KMS-11 (cell line): ENCODE results near the gene CYTH4.

Experiments
- H2AFZ ChIP-seq: fragments of 200-600 bp; sonication (generic); 2 replicates; pipeline ENCODE4 v1.6.1; 2016; ENCODE audit warnings: antibody characterized with exemption, mixed run types, low read depth
- H3K27ac ChIP-seq: fragments of 200-600 bp; sonication (generic); 2 replicates; pipeline ENCODE4 v1.6.1; 2016; ENCODE audit warnings: mild to moderate bottlenecking, mixed run types
- H3K27me3 ChIP-seq: fragments of 200-600 bp; sonication (generic); 2 replicates; pipeline ENCODE4 v1.6.1; 2017; ENCODE audit warnings: mild to moderate bottlenecking, low read depth, mixed run types, moderate library complexity; ENCODE audit not compliant: insufficient read depth
- H3K36me3 ChIP-seq: fragments of 200-600 bp; sonication (generic); 2 replicates; pipeline ENCODE4 v1.6.1; 2017; ENCODE audit warnings: mild to moderate bottlenecking, mixed run types; ENCODE audit not compliant: insufficient read depth
- H3K4me1 ChIP-seq: fragments of 200-600 bp; sonication (generic); 2 replicates; pipeline ENCODE4 v1.6.1; 2016; ENCODE audit warnings: mild to moderate bottlenecking, low read depth, mixed run types; ENCODE audit not compliant: poor library complexity, severe bottlenecking
- H3K4me2 ChIP-seq: fragments of 200-600 bp; sonication (generic); 2 replicates; pipeline ENCODE4 v1.7.0; 2016; ENCODE audit warnings: mild to moderate bottlenecking, mixed run types
- H3K4me3 ChIP-seq: fragments of 200-600 bp; sonication (generic); IDR thresholded peaks from 2 replicates; pipeline ENCODE4 v1.6.1; 2017; ENCODE audit warnings: low read depth, low read length, mixed read lengths; ENCODE audit not compliant: insufficient read depth
- H3K79me2 ChIP-seq: fragments of 200-600 bp; sonication (generic); 2 replicates; pipeline ENCODE4 v1.6.1; 2016; ENCODE audit warnings: low read depth, mixed run types; ENCODE audit not compliant: insufficient read depth
- H3K9ac ChIP-seq: fragments of 200-600 bp; sonication (generic); 2 replicates; pipeline ENCODE4 v1.6.1; 2016; ENCODE audit warnings: mild to moderate bottlenecking, mixed run types
- H4K20me1 ChIP-seq: fragments of 200-600 bp; sonication (generic); 2 replicates; pipeline ENCODE4 v1.6.1; 2016; ENCODE audit warnings: mild to moderate bottlenecking, mixed run types; ENCODE audit not compliant: insufficient read depth
- CTCF ChIP-seq: fragments of 200-600 bp; sonication (generic); conservative IDR thresholded peaks from 2 replicates; pipeline ENCODE4 v1.6.1; 2017; ENCODE audit warnings: low read depth, mild to moderate bottlenecking, antibody characterized with exemption, low read length, moderate library complexity, mixed read lengths

The CYTH4 gene

GRCh38 chr22:37302674-37303555, 20.6 kb downstream of the CYTH4 start:
- Histone ChIP-seq H3K4me2 (no peak overlapping the region), H3K36me3 (no peaks in the 10 kb centered on the region), H3K27ac (no peak overlapping the region), H3K79me2 (no peaks in the 10 kb centered on the region), H3K4me1 (peaks cover 22% of the 10 kb centered on the region), H3K27me3 (peaks cover 16% of the 10 kb centered on the region; the same call in 1 of the 2 replicates), H4K20me1 (no peaks in the 10 kb centered on the region), H3K4me3 (no peak overlapping the region), H3K9ac (no peak overlapping the region), H2AFZ (no peak overlapping the region)
- TF ChIP-seq CTCF: no peak

GRCh38 chr22:37303821-37304274, 21.5 kb downstream of the CYTH4 start:
- H2AFZ ChIP-seq: no peak overlapping the region
- TF ChIP-seq CTCF: no peak
- H3K9ac ChIP-seq: no peak overlapping the region
- no peak overlapping the region for H3K4me2 ChIP-seq
- no peak overlapping the region for H3K27ac ChIP-seq
- no peaks in the 10 kb centered on the region for H3K79me2 ChIP-seq
- H3K4me3 ChIP-seq: no peak overlapping the region
- peaks cover 15% of the 10 kb centered on the region; the same call in 1 of the 2 replicates for H3K27me3 ChIP-seq
- H3K4me1 ChIP-seq: peaks cover 23% of the 10 kb centered on the region
- H3K36me3 ChIP-seq: no peaks in the 10 kb centered on the region
- H4K20me1 ChIP-seq: no peaks in the 10 kb centered on the region

GRCh38 chr22:37304595-37305343, 22.5 kb downstream of the CYTH4 start:
- Histone ChIP-seq H3K9ac (no peak overlapping the region), H2AFZ (no peak overlapping the region), H3K4me3 (no peak overlapping the region), H3K36me3 (no peaks in the 10 kb centered on the region), H3K4me1 (peaks cover 29% of the 10 kb centered on the region), H3K27me3 (peaks cover 15% of the 10 kb centered on the region; the same call in 1 of the 2 replicates), H3K4me2 (no peak overlapping the region), H4K20me1 (no peaks in the 10 kb centered on the region), H3K79me2 (no peaks in the 10 kb centered on the region), H3K27ac (no peak overlapping the region)
- TF ChIP-seq CTCF: no peak

GRCh38 chr22:37305887-37306286, 23.6 kb downstream of the CYTH4 start:
- H3K27ac ChIP-seq: no peak overlapping the region

More at GRCh38 chr22:37305887-37306286, 23.6 kb downstream of the CYTH4 start:
- H3K27me3 ChIP-seq: peaks cover 8% of the 10 kb centered on the region; the same call in 1 of the 2 replicates
- H3K4me1 ChIP-seq: peaks cover 32% of the 10 kb centered on the region
- no peak overlapping the region for H3K4me3 ChIP-seq
- no peaks in the 10 kb centered on the region for H4K20me1 ChIP-seq
- no peak overlapping the region for H2AFZ ChIP-seq
- no peak for TF ChIP-seq CTCF
- H3K4me2 ChIP-seq: no peak overlapping the region
- H3K79me2 ChIP-seq: no peaks in the 10 kb centered on the region
- H3K36me3 ChIP-seq: no peaks in the 10 kb centered on the region
- H3K9ac ChIP-seq: no peak overlapping the region
